Stimulated activated CD4-positive, alpha-beta T cell treated with anti-CD3 and anti-CD28 coated beads, Interleukin-1b, Interleukin-23, amount 100 ng/mL, for 24 hours (primary cell): ENCODE results near the gene SLC1A3.
A peak's percentile ranks its signal among the peaks of the same experiment; 100 is the strongest.

Experiments
- DNase-seq, 4 experiments: peaks; one replicate each; pipeline ENCODE4 v3.0.0-alpha.2; 2020; ENCODE audit warnings: low read depth in 4 of 4, low spot score in 1 of 4

SLC1A3 gene

GRCh38 chr5:36683821-36684434 is 77.5 kb downstream of the SLC1A3 start:
- DNase-seq, result no peak

- DNase-seq, result no peak
Measured at GRCh38 chr5:36685631-36686288, 79.4 kb downstream of the SLC1A3 start.

- DNase-seq, result no peak
Measured at GRCh38 chr5:36686881-36687280, 80.5 kb downstream of the SLC1A3 start.

- no peak for DNase-seq
Measured at GRCh38 chr5:36688722-36689121, 82.3 kb downstream of the SLC1A3 start.

- DNase-seq, result no peak
Measured at GRCh38 chr5:36689225-36689624, 82.8 kb downstream of the SLC1A3 start.

- peak; percentile 41 to 65 (median 49) for DNase-seq
Measured at GRCh38 chr5:36690041-36690961, 83.9 kb downstream of the SLC1A3 start.

- no peak for DNase-seq
Measured at GRCh38 chr5:36691226-36691625, 84.8 kb downstream of the SLC1A3 start.

GRCh38 chr5:36691696-36692371 is 85.4 kb downstream of the SLC1A3 start:
- DNase-seq, result no peak

GRCh38 chr5:36692791-36693763 is 86.7 kb downstream of the SLC1A3 start:
- peak in 1 of 4 experiments; percentile 22 for DNase-seq

GRCh38 chr5:36694351-36694750 is 87.9 kb downstream of the SLC1A3 start:
- DNase-seq, result no peak

- DNase-seq, result peak in 1 of 4 experiments; percentile 14
Measured at GRCh38 chr5:36696059-36696673, 89.8 kb downstream of the SLC1A3 start.

- DNase-seq, result no peak
Measured at GRCh38 chr5:36698031-36698430, 91.6 kb downstream of the SLC1A3 start.

- no peak for DNase-seq
Measured at GRCh38 chr5:36701085-36701698, 94.8 kb downstream of the SLC1A3 start.

- no peak for DNase-seq
Measured at GRCh38 chr5:36703245-36703860, 96.9 kb downstream of the SLC1A3 start.

- DNase-seq, result no peak
Measured at GRCh38 chr5:36704131-36704530, 97.7 kb downstream of the SLC1A3 start.

GRCh38 chr5:36705055-36705454 is 98.6 kb downstream of the SLC1A3 start:
- no peak for DNase-seq

- no peak for DNase-seq
Measured at GRCh38 chr5:36706662-36707061, 100.3 kb downstream of the SLC1A3 start.

GRCh38 chr5:36708996-36709395 is 102.6 kb downstream of the SLC1A3 start:
- DNase-seq, result no peak

GRCh38 chr5:36710039-36710438 is 103.6 kb downstream of the SLC1A3 start:
- no peak for DNase-seq
